SK-N-SH (cell line): ENCODE data around the gene TNXB. TPM values are rescaled to one million over a fixed set of nuclear protein-coding genes. Genes with fewer than 3 reads are reported as not detected.
"Not testable (repeated sequence)": the region's sequence is repeated elsewhere in the genome, so short reads cannot be mapped to it uniquely, and the experiment has no call there.

ENCODE experiments used
- CTCF ChIA-PET: fragments of 300-600, 350-600 bp; formaldehyde crosslinking; extraction: SDS; loops from one replicate; lab custom pipeline; 2021; lab: Yijun Ruan, JAX
- POLR2A ChIA-PET: fragments of 350-600 bp; sonication (Branson Sonifier 250); formaldehyde crosslinking; extraction: SDS; loops from one replicate; lab custom pipeline; 2020; ENCODE audit warnings: antibody characterized with exemption, inconsistent platforms; lab: Yijun Ruan, JAX
- DNase-seq: peaks from one replicate; pipeline ENCODE4 v3.0.0; 2012
- H2AFZ ChIP-seq: fragments of 200-600 bp; sonication (generic); 2 replicates; pipeline ENCODE4 v1.8.1; 2016; ENCODE audit warnings: antibody characterized with exemption, mild to moderate bottlenecking, low read depth
- H3F3A ChIP-seq: fragments of 200-600 bp; sonication (generic); replicated peaks from 2 replicates; pipeline ENCODE3; 2016; ENCODE audit warnings: antibody characterized with exemption, mild to moderate bottlenecking; ENCODE audit not compliant: insufficient read depth
- H3K27ac ChIP-seq, 2 experiments: fragments of 200-500 bp in 1 of 2; fragments of 200-600 bp in 1 of 2; sonication (Bioruptor generic) in 1 of 2; sonication (generic), shearing (Covaris generic) in 1 of 2; 2 replicates each; pipeline versions ENCODE4 v1.5.1 to v1.6.1; 2014 to 2016; ENCODE audit warnings: low read depth in 2 of 2, inconsistent platforms in 1 of 2, low read length in 1 of 2, mild to moderate bottlenecking in 1 of 2, mixed read lengths in 1 of 2
- H3K27me3 ChIP-seq: fragments of 200-600 bp; sonication (generic), shearing (Covaris generic); 2 replicates; pipeline ENCODE4 v1.6.1; 2016; ENCODE audit warnings: mixed run types; ENCODE audit not compliant: insufficient read depth
- H3K36me3 ChIP-seq, 2 experiments: fragments of 200-500 bp in 1 of 2; fragments of 200-600 bp in 1 of 2; sonication (Bioruptor generic) in 1 of 2; sonication (generic) in 1 of 2; replicated peaks in 1 of 2; 2 replicates each; pipeline versions ENCODE3 to v1.5.1; 2014 to 2016; ENCODE audit warnings: low read length in 1 of 2, mild to moderate bottlenecking in 1 of 2; ENCODE audit not compliant: insufficient read depth in 2 of 2, control insufficient read depth in 1 of 2
- H3K4me1 ChIP-seq, 2 experiments: fragments of 200-500 bp in 1 of 2; fragments of 200-600 bp in 1 of 2; sonication (Bioruptor generic) in 1 of 2; sonication (generic), shearing (Covaris generic) in 1 of 2; 2 replicates each; pipeline versions ENCODE4 v1.5.1 to v1.6.1; 2014 to 2016; ENCODE audit warnings: low read depth in 1 of 2, low read length in 1 of 2, mixed run types in 1 of 2; ENCODE audit not compliant: insufficient read depth in 2 of 2, control insufficient read depth in 1 of 2
- H3K4me2 ChIP-seq: fragments of 200-600 bp; sonication (generic), shearing (Covaris generic); 2 replicates; pipeline ENCODE4 v1.6.1; 2017; ENCODE audit warnings: mixed run types
- H3K4me3 ChIP-seq, 2 experiments: fragments of 200-500 bp in 1 of 2; fragments of 200-600 bp in 1 of 2; sonication (Bioruptor generic) in 1 of 2; sonication (generic), shearing (Covaris generic) in 1 of 2; 2 replicates each; pipeline versions ENCODE4 v1.5.1 to v1.8.1; 2014 to 2016; ENCODE audit warnings: low read depth in 2 of 2, inconsistent platforms in 1 of 2, low read length in 1 of 2, mild to moderate bottlenecking in 1 of 2, mixed read lengths in 1 of 2, moderate library complexity in 1 of 2
- H3K79me2 ChIP-seq: fragments of 200-600 bp; sonication (generic); 2 replicates; pipeline ENCODE4 v1.8.1; 2017; ENCODE audit warnings: mild to moderate bottlenecking; ENCODE audit not compliant: insufficient read depth
- H3K9ac ChIP-seq: fragments of 200-600 bp; sonication (generic); 2 replicates; pipeline ENCODE4 v1.6.1; 2017; ENCODE audit warnings: mixed run types
- H3K9me2 ChIP-seq: fragments of 200-600 bp; sonication (generic); 2 replicates; pipeline ENCODE4 v1.6.1; 2017; ENCODE audit warnings: mixed run types
- H3K9me3 ChIP-seq: fragments of 200-600 bp; sonication (generic); 2 replicates; pipeline ENCODE4 v1.6.1; 2017; ENCODE audit warnings: mixed run types, mild to moderate bottlenecking, moderate library complexity
- H4K20me1 ChIP-seq: fragments of 200-600 bp; sonication (generic); 2 replicates; pipeline ENCODE4 v1.6.1; 2017; ENCODE audit warnings: mild to moderate bottlenecking, mixed run types; ENCODE audit not compliant: insufficient read depth
- WGBS: methylation state at CpG from one replicate; pipeline ENCODE4 v1.1.6; 2017; ENCODE audit warnings: low lambda C conversion rate; 5-methylcytosine and 5-hydroxymethylcytosine counted together
- polyA plus RNA-seq, 3 experiments: library from polyadenylated mRNA; depleted of rRNA; stranded (reverse); fragments of >200 nt; gene quantifications; 2 replicates each; pipeline ENCODE4 v1.2.3, GENCODE V29; 2012

Gene TNXB
- polyA plus RNA-seq, 1 of the 3 experiments (the other 2 are of a cell fraction): 0.48 TPM

- CTCF ChIA-PET, H3K27me3 ChIP-seq, DNase-seq, H3F3A ChIP-seq, H4K20me1 ChIP-seq, H3K4me2 ChIP-seq, H2AFZ ChIP-seq, H3K9me2 ChIP-seq, H3K4me3 ChIP-seq, H3K9me3 ChIP-seq, H3K27ac ChIP-seq, H3K36me3 ChIP-seq, H3K79me2 ChIP-seq, POLR2A ChIA-PET, H3K9ac ChIP-seq: not testable (repeated sequence)
- peaks cover 0 to 14% of the 10 kb centered on the region in 2 experiments; a peak in 2 of 4 replicates for H3K4me1 ChIP-seq
- 76% methylated on average over 7 of the region's 18 CpGs for WGBS
Observed at GRCh38 chr6:32044916-32045315, 64.2 kb downstream of the TNXB start.

- H3K4me2 ChIP-seq, H3F3A ChIP-seq, H3K9me3 ChIP-seq, H3K9me2 ChIP-seq, H3K9ac ChIP-seq, H3K27me3 ChIP-seq, CTCF ChIA-PET, H3K27ac ChIP-seq, H3K36me3 ChIP-seq, H2AFZ ChIP-seq, H3K79me2 ChIP-seq, H3K4me3 ChIP-seq, DNase-seq, POLR2A ChIA-PET, H4K20me1 ChIP-seq: not testable (repeated sequence)
- WGBS: 79% methylated on average over 14 of the region's 31 CpGs
- H3K4me1 ChIP-seq: peaks cover 0 to 14% of the 10 kb centered on the region in 2 experiments; a peak in 2 of 4 replicates
Observed at GRCh38 chr6:32043589-32044380, 65.4 kb downstream of the TNXB start.

- CTCF ChIA-PET, H3K4me2 ChIP-seq, H3K9ac ChIP-seq, H4K20me1 ChIP-seq, H3F3A ChIP-seq, H3K36me3 ChIP-seq, H2AFZ ChIP-seq, H3K79me2 ChIP-seq, H3K9me3 ChIP-seq, POLR2A ChIA-PET, H3K4me3 ChIP-seq, H3K9me2 ChIP-seq, DNase-seq, H3K27ac ChIP-seq, H3K27me3 ChIP-seq: not testable (repeated sequence)
- WGBS: 0% methylated on average over 1 of the region's 15 CpGs
- H3K4me1 ChIP-seq: peaks cover 0 to 11% of the 10 kb centered on the region in 2 experiments; a peak in 2 of 4 replicates
Observed at GRCh38 chr6:32042276-32042675, 66.9 kb downstream of the TNXB start.

GRCh38 chr6:32041385-32041784 lies 67.8 kb downstream of the TNXB start:
- H3K4me2 ChIP-seq, H2AFZ ChIP-seq, H4K20me1 ChIP-seq, H3K9ac ChIP-seq, H3F3A ChIP-seq, H3K27ac ChIP-seq, POLR2A ChIA-PET, H3K9me2 ChIP-seq, H3K4me3 ChIP-seq, DNase-seq, H3K79me2 ChIP-seq, H3K9me3 ChIP-seq, H3K36me3 ChIP-seq, H3K4me1 ChIP-seq, H3K27me3 ChIP-seq: not testable (repeated sequence)
- CTCF ChIA-PET: interaction anchor here (0.6 kb wide), 1 partner anchor 111 kb away, joined by 4 read pairs; no protein-coding TSS in a partner anchor
- WGBS: 61% methylated on average over 4 of the region's 10 CpGs

GRCh38 chr6:32041050-32041321 lies 68.2 kb downstream of the TNXB start:
- H3K9me2 ChIP-seq, POLR2A ChIA-PET, H3K4me3 ChIP-seq, H3K27me3 ChIP-seq, H3K79me2 ChIP-seq, H4K20me1 ChIP-seq, H3K27ac ChIP-seq, H3K4me1 ChIP-seq, H3K4me2 ChIP-seq, DNase-seq, H3K36me3 ChIP-seq, H3K9ac ChIP-seq, H3K9me3 ChIP-seq, H3F3A ChIP-seq, CTCF ChIA-PET, H2AFZ ChIP-seq: not testable (repeated sequence)
- no CpG with 5 or more reads among the region's 13 CpGs for WGBS

GRCh38 chr6:32040299-32041049 lies 68.7 kb downstream of the TNXB start:
- H3K27ac ChIP-seq, H3K4me3 ChIP-seq, POLR2A ChIA-PET, H3K79me2 ChIP-seq, H3K9ac ChIP-seq, H3K36me3 ChIP-seq, H3K9me3 ChIP-seq, H3K4me2 ChIP-seq, H3K27me3 ChIP-seq, DNase-seq, H4K20me1 ChIP-seq, H2AFZ ChIP-seq, CTCF ChIA-PET, H3F3A ChIP-seq, H3K9me2 ChIP-seq, H3K4me1 ChIP-seq: not testable (repeated sequence)
- 23% methylated on average over 5 of the region's 43 CpGs for WGBS
